HG02938 (cell line): ENCODE measurements around the gene CASKIN1.

ENCODE experiments used
- ATAC-seq: cut with Tn5 transposase; IDR thresholded peaks from one replicate; pipeline ENCODE4 v1.9.1; 2021; ENCODE audit warnings: mild to moderate bottlenecking, moderate library complexity; ENCODE audit not compliant: unreplicated experiment

Gene CASKIN1

DNA sequence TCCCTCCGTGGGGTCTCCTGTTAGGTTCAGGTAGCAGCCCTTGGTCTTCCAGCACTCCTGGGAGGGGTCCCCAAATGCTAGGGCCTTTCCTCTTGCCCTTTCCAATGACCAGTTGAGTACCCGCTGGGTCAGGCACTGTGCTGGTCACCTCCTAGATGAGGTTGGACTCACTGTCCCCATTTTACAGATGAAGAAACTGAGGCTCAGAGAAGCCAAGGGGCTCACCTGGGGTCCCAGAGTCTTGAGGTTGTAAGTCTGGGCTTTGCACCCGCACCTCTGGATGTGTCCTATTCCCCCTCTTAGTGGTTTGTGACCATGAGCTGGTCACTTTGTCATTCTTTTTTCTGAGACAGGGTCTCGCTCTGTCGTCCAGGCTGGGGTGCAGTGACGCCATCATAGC lies 1.4 kb upstream of the CASKIN1 start:
- ATAC-seq, result no peak

DNA sequence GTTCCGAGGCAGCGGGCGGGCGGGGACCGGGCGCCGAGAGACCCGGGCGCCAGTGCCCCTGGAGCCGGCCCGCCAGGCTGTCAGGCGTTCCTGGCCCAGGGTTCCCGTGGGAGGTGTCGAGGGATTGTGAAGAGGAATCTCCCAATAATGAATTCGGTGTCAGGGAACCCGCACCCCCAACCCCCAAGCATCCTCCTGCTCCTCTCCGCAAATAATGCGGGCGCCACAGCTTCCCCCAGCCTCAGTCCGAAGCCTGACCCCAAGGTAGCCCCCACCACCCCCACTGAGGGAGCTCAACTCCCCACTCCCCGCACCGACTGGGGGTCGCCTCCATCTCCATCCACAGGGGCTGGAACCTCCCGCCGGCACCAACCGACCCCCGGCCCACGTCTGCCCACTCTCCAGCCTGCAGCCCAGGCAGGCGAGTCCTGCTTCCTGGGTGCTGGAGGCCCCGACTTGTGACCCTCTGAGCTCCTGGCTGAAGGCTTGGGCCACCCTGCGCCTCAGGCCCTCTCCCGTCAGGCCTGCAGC lies 641 bp upstream of the CASKIN1 start:
- ATAC-seq, result no peak

DNA sequence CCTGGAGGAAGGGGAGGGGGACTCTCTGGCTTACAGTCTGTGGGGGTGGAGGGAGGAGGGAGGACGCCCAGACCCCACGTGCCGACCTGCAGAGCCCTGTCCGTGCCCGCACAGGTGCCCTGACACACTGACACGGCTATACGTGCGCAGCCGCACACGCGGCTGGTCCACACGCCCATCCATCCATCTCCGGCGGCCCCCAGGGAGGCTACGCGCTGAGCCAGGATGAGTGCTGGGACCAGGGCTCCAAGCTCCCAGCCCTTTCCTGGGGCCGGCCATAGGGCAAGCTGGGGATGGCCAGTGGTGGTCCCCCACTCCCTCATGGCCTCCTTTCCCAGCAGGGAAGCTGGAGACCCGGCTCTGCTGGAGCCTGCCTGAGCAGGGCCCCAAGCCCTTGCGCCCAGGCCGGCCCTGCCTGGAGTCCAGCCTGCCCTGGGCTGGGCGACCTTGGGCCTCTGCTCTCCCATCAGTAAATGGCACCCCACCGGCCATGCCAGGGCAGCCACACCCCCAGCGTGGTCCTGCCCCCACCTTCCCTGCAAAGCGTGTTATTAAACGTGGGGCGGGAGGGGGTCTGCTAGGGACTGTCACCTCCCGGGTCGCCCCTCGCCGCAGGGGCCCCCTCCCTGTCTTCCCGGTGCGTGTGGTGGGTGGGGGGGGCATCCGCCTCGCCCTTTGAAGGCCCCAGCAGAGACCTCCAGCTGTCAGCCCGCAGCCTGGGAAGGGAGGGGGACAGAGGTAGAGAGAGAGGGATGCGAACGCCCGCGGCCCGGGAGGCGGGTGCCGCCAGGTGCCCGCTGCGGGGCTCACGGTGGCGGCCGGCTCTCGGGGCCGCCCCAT lies 863 bp downstream of the CASKIN1 start:
- ATAC-seq, result no peak

DNA sequence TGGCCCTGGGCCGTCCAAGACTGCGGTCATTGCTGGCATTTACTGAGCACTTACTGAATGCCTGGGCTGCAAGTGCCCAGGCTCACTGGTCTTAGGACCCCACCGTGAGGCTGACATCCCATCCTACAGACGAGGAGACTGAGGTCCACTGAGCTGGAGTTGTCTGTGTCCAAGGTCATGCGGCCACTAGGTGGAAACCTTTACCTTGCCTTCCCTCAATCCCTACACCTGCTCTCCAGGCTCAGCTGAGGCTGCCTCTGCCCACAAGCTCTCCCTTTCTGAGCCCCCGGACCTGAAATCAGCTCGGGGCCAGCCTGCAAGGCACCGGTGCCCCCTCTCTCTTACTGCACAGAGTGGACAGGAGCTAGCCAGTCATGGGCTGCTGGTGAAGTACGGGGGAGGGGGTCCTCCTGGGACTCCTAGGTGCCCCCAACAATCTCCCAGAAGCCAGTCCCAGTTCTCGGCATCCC lies 1.5 kb downstream of the CASKIN1 start:
- no peak for ATAC-seq

DNA sequence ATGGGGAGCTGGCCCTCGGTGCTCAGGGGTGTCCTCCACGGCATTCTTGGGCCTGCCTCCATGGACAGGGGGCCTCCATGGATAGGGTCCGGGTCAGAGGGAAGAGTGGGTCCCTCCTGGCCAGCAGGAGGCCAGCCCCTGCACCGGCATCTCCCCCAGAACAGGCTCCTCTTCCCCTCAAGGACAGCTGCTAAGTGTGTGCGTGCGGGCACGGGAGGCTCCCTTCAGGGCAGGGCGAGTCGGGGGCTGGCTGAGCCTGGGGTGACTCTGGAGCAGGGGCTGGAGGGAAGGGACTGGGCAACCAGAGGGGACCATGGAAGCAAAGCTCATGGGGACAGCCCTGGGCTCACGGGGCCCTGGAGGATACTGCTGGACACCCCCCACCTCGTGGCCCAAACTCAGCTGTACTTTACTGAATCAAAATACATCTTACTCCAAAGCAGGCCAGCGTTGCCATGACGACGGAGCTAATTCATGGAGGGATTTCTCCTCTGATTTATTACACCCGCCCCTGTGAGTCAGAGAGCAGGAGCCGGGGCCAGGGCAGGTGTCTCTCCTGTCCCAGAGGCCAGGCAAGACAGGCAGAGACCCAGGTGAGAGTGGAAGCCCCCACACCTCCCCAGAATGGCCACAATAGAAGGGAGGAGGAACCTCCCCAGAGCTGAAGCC lies 2.1 kb downstream of the CASKIN1 start:
- no peak for ATAC-seq

DNA sequence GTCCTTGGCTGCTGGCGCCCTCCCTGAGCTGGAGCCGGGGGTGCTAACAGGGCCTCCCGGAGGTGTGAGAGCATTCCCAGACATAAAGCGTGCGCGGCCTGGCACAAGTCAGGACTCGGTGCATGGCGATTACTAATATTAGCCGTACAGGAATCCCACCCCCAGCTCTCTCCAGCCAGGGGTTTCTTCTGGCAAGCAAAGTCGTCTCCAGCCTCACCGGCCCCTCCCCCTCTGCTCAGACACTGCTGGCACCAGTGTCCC lies 5.0 kb downstream of the CASKIN1 start:
- ATAC-seq, result no peak

DNA sequence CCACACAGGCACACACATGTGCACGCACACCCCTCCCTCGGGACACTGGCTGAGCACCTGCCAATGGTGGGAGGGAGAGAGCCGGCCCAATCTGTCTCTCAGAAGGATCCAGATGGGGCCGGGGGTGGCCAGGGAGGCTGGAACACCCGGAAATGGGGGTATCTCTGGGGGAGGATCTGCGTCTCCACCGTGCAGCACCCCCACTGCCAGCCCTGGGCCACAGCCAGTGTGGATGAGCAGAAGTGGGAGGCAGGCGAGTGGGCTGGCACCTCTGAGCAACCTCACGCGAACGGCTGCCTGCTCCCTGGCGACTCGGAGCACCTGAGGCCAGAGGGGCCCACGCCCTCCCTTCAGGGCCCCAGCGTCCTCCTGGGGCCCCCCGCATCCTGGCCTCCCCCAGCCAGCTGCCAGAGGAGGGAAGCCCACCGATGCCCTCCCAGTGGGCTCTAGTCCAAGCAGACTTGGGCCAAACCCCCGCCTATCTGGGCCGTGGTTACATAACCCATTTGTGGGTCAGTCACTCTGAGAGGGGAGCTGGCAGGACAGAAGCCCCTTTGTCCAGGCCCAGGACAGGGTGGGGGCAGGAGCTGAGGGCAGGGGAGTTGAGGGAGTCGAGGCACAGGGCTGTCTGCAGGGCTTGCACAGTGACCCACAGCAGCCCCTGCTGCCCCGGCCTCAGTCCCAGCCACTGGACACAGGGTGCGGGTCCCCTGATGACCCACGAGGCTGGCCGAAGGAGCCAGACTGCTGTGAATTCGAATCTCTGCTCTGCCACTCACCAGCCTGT lies 5.6 kb downstream of the CASKIN1 start:
- ATAC-seq, result no peak

DNA sequence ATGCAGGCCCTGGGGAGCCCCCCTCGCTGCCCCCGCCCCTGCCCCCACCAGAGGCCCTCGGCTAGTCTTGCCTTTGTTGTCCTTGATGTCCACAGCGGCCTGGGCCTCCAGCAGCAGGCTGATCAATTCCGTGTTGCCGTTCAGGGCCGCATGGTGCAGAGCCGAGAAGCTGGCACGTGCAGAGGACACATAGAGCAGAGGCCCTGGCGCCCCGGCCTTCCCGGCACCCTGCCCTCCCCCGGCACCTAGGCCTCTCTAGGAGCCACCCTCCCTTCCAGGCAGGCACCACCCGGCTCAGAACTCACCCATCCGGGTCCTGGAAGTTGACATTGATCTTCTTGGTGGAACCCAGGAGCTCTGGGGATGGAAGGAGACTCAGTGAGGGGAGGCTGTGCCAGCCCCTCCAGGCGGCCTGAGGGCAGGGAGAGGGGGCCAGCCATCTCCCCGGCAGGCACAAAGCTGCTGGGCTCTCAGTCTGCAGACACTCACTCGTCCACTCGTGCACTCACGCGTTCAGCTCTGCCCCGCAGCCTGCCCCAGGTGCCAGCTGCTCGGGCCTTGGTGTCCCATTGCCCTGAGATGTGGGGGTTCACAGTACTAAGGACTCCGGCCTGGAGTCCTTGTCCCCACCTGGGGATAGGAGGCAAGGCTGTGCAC lies 6.3 kb downstream of the CASKIN1 start:
- no peak for ATAC-seq

DNA sequence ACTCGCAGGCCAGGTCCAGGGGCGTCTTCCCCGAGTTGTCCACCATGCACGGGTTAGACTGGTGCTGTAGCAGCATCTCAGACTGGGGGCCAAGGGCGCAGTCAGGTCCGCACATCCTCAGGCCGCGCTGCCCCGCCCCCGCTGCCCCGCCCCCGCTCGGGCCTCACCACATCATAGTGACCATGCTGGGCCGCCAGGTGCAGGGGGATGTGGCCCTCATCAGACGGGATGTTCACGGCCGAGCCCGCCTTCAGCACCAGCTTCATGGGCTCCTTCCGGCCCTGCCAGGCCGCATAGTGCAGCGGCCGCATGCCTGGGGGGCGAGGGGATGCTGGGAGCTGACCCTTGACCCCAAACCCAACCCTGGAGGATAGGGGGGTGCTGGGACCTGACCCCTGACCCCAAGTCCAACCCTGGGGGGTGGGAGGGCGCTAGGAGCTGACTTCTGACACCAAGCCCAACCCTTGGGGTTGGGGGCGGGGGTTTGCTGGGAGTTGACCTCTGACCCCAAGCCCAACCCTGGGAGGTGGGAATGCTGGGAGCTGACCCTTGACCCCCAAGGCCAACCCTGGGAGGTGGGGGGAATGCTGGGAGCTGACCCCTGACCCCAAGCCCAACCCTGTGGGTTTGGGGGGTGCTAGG lies 7.0 kb downstream of the CASKIN1 start:
- no peak for ATAC-seq

DNA sequence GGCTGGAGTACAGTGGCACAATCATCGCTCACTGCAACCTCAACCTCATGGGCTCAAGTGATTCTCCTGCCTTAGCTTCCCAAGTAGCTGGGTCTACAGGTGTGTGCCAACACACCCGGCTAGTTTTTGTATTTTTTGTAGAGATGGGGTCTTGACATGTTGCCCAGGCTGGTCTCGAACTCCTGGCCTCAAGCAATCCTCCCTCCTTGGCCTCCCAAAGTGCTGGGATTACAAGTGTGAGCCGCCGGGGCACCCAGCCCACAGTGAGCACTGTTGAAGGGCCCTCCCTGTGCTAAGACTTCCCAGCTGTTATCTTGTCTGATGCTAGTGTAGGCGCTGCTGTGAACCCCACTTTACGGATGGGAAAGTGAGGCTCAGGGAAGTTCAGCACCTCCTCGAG lies 8.0 kb downstream of the CASKIN1 start:
- ATAC-seq, result no peak

DNA sequence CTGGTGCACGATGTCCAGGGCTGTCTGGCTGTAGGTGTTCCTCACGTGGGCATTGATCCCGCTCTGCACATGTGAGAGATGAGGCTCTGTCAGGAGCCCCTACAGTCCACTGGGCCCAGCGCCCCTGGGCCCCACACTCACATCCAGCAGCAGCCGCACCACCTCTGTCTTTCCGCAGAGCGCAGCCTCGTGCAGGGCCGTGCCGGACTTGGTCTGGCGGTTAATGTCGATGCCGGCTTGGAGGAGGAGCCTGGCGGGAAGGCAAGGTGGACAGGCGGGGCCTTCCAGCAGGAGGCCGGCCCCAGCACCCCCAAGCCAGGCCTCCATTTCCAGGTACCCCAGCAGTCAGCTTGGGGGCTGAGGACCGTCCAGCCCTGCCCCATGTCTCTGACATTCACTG lies 9.2 kb downstream of the CASKIN1 start:
- no peak for ATAC-seq

DNA sequence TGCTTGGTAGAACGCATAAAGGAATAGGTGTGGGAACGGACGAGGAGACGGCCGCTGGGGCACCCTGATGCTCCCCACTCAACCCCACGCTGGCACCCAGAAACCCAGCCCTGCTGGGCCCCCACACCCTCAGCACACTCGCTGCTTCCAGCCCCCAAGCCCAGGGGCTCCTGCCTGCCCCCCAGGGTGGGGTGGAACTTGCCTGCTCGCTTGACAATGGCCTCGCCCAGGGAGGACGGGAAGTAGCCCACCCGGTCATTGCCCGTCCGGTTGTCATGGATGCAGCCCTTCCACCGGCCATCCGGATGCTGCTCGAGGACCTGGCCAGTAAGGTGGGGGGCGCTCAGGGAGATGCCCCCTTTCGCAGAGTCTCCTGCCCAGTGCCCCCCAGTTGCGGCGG lies 9.9 kb downstream of the CASKIN1 start:
- ATAC-seq, result no peak

DNA sequence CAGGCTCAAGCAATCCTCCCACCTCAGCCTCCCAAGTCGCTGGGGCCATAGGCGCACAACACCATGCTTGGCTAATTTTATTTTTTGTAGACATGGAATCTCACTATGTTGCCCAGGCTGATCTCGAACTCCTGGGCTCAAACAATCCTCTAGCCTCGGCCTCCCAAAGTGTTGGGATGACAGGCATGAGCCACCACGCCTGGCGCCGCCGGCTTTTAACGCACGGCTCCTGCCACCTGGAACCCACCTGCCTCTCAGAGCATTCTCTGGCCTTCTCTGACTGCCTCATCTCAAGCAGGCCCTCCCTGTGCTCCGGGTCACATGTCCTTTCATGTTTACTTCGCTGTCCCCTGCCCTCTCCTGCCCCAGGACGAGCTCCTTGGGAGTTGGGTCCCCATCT lies 10.3 kb downstream of the CASKIN1 start:
- ATAC-seq, result no peak

DNA sequence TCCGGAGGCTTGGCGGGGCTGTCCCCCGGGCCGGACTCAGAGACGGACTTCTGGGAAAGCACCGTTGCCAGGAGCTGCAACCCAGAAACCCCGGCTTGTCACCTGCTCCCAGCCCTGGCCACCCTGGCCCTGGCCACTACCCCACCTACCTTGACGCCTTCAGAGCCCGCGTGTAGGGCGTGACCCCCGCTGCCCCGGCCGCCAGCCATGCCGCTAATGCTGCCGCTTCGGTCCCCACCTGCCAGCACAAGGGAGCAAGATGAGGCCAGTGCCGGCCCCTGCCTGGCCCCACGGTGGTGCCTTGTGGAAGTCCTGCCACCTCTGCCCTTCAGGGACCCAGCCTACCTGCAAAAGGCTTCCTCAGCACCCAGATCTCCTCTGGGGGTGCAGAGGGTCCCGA lies 11.4 kb downstream of the CASKIN1 start:
- no peak for ATAC-seq

DNA sequence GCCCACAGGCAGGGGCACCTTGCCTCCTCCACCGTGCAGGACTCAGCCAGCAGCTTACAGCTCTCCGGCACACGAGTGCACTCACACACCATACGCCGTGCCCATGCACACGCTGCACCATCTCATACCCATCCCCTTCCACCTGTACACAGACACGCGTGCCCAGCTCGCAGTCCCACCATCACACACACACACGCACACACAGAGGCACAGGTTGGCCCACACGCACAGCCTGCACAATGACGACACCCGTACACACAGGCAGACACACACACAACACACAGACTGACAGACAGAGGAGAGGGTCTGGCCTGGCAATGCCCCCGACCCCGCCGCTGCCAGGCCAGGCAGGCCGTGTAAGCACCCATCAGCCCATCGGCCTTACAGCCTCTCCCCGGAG lies 12.1 kb downstream of the CASKIN1 start:
- ATAC-seq, result no peak

DNA sequence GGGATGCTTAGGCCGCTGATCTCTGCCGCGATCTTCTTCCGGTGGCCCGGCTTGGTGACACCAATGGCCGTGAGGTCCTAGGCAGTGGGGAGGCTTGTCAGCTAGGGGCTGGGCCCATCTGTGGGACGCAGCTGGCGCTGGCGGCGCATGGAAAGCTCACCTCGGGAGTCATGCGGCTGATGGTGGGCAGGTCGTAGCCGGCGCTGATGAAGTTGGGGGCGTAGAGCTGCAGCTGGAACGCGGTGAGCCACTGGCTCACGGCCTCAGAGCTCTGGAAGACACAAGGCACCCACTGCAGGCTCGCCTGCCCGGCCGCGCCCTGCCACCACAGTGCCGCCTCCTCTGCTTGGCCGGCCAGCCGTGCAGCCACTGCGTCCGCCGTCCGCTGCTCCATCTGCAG lies 12.7 kb downstream of the CASKIN1 start:
- ATAC-seq, result no peak

DNA sequence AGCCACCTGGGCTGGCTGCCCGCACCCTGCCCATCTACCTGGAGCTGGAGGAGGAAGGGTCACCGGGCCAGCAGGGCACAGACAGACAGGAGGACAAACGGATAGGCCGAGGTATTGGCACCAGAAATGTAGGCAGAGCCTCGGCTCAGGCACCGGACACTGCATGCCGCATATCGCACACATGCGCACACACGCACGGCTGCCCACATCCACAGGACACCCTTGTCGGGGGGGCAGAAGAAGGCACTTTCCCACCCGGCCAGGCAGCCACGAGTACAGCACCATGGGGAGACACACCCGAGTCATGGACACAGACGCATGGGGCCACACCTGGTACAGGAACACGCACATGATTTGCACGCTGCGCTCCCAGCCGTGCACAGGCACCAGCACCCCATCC lies 14.5 kb downstream of the CASKIN1 start:
- ATAC-seq, result no peak

DNA sequence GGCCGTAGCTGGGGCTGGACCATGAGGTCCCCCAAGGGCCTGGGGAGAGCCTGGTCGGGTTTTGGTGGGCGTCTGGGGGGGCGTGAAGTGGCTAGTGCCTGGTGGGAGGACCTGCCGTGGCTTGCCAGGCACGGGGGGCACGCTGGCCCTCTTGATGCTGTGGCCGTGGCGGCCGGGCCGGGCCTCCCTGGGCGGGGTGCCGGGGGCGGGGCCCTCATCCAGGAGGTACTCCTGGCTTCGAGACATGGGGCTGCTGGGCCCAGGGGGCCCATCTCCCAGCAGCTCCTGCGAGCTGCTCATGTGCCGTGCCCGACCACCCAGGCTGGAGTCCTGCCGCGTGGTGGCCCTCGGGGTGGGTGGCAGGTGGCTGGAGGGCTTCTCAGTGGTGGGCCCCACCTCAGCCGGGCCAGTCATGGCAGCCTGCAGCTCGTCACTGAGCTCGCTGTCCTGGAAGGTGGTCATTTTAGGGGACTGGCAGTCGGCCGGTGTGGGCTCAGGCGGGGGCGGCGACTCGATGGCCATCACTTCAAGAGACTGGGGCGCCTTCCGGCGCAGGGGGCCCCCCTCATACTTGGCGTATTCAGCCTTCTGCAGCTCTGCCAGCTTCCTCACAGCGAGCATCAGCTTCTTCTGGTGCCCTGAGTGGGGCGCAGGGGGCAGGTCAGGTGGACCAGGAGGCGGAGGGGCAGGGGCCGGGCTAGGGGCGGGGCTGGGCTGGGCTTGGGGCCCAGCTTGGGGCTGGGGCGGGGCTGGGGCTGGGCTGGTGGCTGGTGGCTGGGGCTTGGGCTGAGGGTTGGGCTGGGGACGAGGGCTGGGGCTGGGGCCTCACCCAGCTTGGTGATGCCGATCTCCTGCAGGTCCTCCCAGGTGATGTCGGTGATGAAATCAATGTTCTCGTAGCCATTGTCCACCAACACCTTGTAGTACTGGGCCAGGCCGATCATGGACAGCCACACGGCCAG lies 15.2 kb downstream of the CASKIN1 start:
- ATAC-seq, result no peak

DNA sequence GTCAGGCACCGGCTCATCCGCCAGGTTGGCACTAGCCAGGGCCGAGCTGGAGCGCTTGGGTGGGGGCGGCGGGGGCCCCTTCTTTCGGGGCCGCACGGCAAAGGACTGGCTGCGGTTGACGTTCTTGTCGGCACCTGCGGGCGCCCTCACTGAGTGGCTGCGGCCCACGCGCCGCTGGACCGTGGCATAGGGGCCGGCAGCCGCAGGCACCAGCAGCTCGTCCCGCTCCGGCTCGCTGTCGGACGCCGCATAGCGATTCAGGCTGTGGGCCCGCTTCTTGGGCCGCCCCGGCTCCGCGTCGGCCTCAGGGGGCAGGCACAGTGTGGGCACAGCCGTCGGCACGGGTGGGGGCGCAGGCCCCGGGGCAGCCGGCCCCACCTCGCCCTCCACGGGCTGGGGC lies 15.9 kb downstream of the CASKIN1 start:
- ATAC-seq, result no peak

DNA sequence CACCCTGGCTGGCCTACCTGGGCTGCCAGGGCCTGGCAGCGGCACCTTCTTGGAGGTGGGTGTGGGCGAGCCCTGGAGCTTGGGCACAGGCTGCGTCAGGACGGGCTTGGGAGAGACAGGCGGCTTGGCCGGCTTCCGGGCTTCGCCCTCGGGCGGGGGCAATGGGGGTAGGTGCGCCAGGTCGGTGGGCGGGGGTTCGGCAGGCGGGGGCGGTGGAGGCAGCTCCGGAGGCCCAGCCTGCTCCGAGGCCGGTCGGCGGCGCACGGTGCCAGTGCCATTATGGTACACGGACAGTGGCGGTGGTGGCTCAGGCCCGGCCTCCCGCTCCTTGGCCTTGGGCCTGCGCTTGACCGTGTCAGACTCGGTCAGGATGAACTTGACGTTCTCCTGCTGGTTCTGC lies 16.8 kb downstream of the CASKIN1 start:
- ATAC-seq, result no peak
